Mesendoderm (in vitro differentiated cells): Measurements from ENCODE around the gene FOXP4.

Experiments
- DNase-seq: peaks from one replicate; pipeline ENCODE4 v3.0.0; 2013
- H2AK5ac ChIP-seq: 2 replicates; pipeline ENCODE4 v1.6.1; 2013; ENCODE audit warnings: low read length, inconsistent platforms
- H2BK120ac ChIP-seq: 2 replicates; pipeline ENCODE4 v1.6.1; 2013; ENCODE audit warnings: low read depth, mild to moderate bottlenecking, low read length, moderate library complexity, mixed read lengths
- H2BK15ac ChIP-seq: replicated peaks from 2 replicates; pipeline ENCODE4 v1.6.1; 2013; ENCODE audit warnings: low read depth, mild to moderate bottlenecking, moderate library complexity
- H2BK5ac ChIP-seq: 2 replicates; pipeline ENCODE4 v1.6.1; 2013; ENCODE audit warnings: low read length, inconsistent platforms
- H3K18ac ChIP-seq: 2 replicates; pipeline ENCODE4 v1.6.1; 2013; ENCODE audit warnings: mild to moderate bottlenecking, low read length, mixed read lengths
- H3K23ac ChIP-seq: one replicate; pipeline ENCODE4 v1.6.1; 2013; ENCODE audit warnings: low read length
- H3K27ac ChIP-seq: 2 replicates; pipeline ENCODE4 v1.5.1; 2013; ENCODE audit warnings: low read depth, mild to moderate bottlenecking, inconsistent platforms, low read length, moderate library complexity
- H3K27me3 ChIP-seq: 2 replicates; pipeline ENCODE4 v1.6.1; 2013; ENCODE audit warnings: low read length, control low read depth, mild to moderate bottlenecking, inconsistent platforms; ENCODE audit not compliant: insufficient read depth, poor library complexity
- H3K36me3 ChIP-seq: 2 replicates; pipeline ENCODE4 v1.6.1; 2013; ENCODE audit warnings: low read length, inconsistent platforms; ENCODE audit not compliant: control insufficient read depth, insufficient read depth
- H3K4ac ChIP-seq: one replicate; pipeline ENCODE4 v1.6.1; 2013; ENCODE audit warnings: low read depth, mild to moderate bottlenecking, low read length, moderate library complexity
- H3K4me1 ChIP-seq: 2 replicates; pipeline ENCODE4 v1.6.1; 2013; ENCODE audit warnings: low read depth, low read length, inconsistent platforms; ENCODE audit not compliant: control insufficient read depth
- H3K4me2 ChIP-seq: 2 replicates; pipeline ENCODE4 v1.6.1; 2013; ENCODE audit warnings: low read length
- H3K4me3 ChIP-seq: 2 replicates; pipeline ENCODE4 v1.5.1; 2013; ENCODE audit warnings: mild to moderate bottlenecking, low read length
- H3K56ac ChIP-seq: one replicate; pipeline ENCODE4 v1.6.1; 2013; ENCODE audit warnings: low read length
- H3K79me1 ChIP-seq: 2 replicates; pipeline ENCODE4 v1.6.1; 2013; ENCODE audit warnings: low read length, inconsistent platforms
- H3K79me2 ChIP-seq: 2 replicates; pipeline ENCODE4 v1.6.1; 2013; ENCODE audit warnings: mild to moderate bottlenecking, low read length; ENCODE audit not compliant: control insufficient read depth, insufficient read depth
- H3K9ac ChIP-seq: 2 replicates; pipeline ENCODE4 v1.6.1; 2013; ENCODE audit warnings: low read length, inconsistent platforms
- H4K5ac ChIP-seq: one replicate; pipeline ENCODE4 v1.6.1; 2013; ENCODE audit warnings: low read length
- H4K8ac ChIP-seq: one replicate; pipeline ENCODE4 v1.6.1; 2013; ENCODE audit warnings: low read depth, mild to moderate bottlenecking, control low read depth, low read length, moderate library complexity
- WGBS: extraction: QIAGEN DNeasy Blood & Tissue Kit; methylation state at CpG from one replicate; pipeline ENCODE4 v1.1.7; 2013; ENCODE audit warnings: low lambda C conversion rate, missing lambda C conversion rate; ENCODE audit not compliant: insufficient coverage; ENCODE audit errors: extremely low coverage; 5-methylcytosine and 5-hydroxymethylcytosine counted together

The FOXP4 gene

DNA sequence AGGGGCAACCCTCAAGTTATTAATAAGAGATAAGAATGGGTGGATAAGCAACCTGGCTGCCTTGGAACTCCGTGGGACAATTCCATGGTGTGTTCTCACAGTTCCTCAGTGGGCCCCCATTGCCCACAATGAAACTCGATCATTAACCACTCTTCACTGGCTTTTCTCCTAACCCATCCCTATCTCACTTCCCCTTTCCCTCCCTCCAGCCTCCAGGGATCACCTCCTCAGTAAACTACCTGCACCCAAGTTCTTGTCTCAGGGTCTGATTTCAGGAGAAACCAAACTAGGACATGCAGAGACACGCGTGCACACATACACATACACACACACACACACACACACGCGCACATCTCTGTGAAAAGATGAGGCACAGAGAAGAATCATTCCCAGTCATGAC is 37.7 kb upstream of the FOXP4 start:
- Histone ChIP-seq H3K56ac (no peak overlapping the region), H3K4me3 (no peak overlapping the region), H3K4ac (no peak overlapping the region), H3K27me3 (peaks cover 6% of the 10 kb centered on the region), H3K18ac (no peak overlapping the region), H3K4me1 (peaks cover 3% of the 10 kb centered on the region), H2BK5ac (no peak overlapping the region), H3K9ac (no peak overlapping the region), H2AK5ac (no peak overlapping the region), H2BK120ac (no peak overlapping the region), H3K79me2 (no peaks in the 10 kb centered on the region), H3K27ac (no peak overlapping the region), H4K8ac (no peak overlapping the region), H4K5ac (no peak overlapping the region), H3K79me1 (no peaks in the 10 kb centered on the region), H3K23ac (no peak overlapping the region), H2BK15ac (no peak overlapping the region), H3K4me2 (no peak overlapping the region), H3K36me3 (no peaks in the 10 kb centered on the region)
- DNase-seq, result no peak
- whole genome bisulfite sequencing, result no CpG with 5 or more reads among the region's 6 CpGs

DNA sequence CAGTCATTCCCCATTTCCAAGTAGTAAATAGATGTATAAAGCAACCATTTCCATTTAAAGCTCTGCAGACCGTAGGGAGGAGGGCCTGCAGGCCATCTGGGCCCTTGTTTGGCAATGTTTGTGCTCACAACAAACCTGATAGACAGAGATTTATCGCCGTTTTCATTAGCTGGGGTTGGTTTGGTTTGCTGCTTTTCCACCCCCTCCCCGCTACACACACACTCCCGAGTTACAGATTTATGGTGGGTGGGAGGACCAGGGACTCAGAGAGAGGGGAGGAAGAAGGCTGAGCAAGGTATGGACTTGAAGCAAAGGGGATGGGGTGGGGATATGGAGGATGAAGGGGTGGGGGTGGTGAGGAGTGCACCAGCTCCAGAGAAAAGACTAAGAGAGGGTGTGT is 36.6 kb upstream of the FOXP4 start:
- H3K23ac ChIP-seq, result no peak overlapping the region
- peaks cover 6% of the 10 kb centered on the region for H3K27me3 ChIP-seq
- H2AK5ac ChIP-seq, result no peak overlapping the region
- H2BK5ac ChIP-seq, result no peak overlapping the region
- H3K4ac ChIP-seq, result no peak overlapping the region
- H3K36me3 ChIP-seq, result no peaks in the 10 kb centered on the region
- no CpG with 5 or more reads among the region's 5 CpGs for WGBS
- no peak overlapping the region for H3K9ac ChIP-seq
- no peak overlapping the region for H2BK120ac ChIP-seq
- H3K79me2 ChIP-seq, result no peaks in the 10 kb centered on the region
- no peak overlapping the region for H3K27ac ChIP-seq
- H3K56ac ChIP-seq, result no peak overlapping the region
- no peak for DNase-seq
- no peaks in the 10 kb centered on the region for H3K79me1 ChIP-seq
- no peak overlapping the region for H3K4me2 ChIP-seq
- H2BK15ac ChIP-seq, result no peak overlapping the region
- H3K4me1 ChIP-seq, result peaks cover 2% of the 10 kb centered on the region
- H3K4me3 ChIP-seq, result no peak overlapping the region
- H4K5ac ChIP-seq, result no peak overlapping the region
- H4K8ac ChIP-seq, result no peak overlapping the region
- no peak overlapping the region for H3K18ac ChIP-seq

DNA sequence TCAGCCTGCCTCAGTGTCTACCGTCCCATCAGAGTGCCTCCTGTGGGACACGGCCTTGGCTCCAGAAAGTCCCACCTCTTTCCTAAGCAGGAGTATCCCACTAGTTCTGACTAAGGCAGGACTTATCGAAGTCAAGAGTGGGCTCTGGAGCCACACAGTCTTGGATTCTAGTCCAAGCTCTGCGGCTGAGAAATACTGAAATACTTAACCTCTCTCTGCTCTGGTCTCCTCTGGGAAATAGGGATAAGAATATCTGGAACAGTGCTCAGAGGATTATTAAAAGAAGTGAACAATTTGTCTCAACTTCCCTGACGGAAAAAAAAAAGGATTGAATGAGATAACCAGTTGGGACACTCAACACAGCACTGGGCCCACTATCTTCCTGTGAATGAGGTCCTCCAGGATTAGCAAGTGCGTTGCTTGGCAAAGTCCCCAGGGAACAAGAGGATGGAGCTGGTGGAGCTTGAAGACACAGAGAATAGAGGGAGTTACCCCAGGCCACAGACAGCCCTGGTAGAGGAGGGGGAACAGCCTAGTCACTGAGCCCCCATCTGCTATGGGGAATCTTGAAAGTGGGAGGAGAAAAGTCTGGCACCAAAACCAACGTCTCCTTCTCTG is 34.6 kb upstream of the FOXP4 start:
- Histone ChIP-seq H3K79me1 (no peaks in the 10 kb centered on the region), H3K4me2 (no peak overlapping the region), H3K4me1 (no peaks in the 10 kb centered on the region), H3K23ac (no peak overlapping the region), H2BK5ac (no peak overlapping the region), H3K4ac (no peak overlapping the region), H2AK5ac (no peak overlapping the region), H2BK120ac (no peak overlapping the region), H4K8ac (no peak overlapping the region), H4K5ac (no peak overlapping the region), H3K79me2 (no peaks in the 10 kb centered on the region), H3K18ac (no peak overlapping the region), H3K9ac (no peak overlapping the region), H3K27me3 (peaks cover 3% of the 10 kb centered on the region), H3K27ac (no peak overlapping the region), H3K4me3 (no peak overlapping the region), H3K56ac (no peak overlapping the region), H3K36me3 (no peaks in the 10 kb centered on the region), H2BK15ac (no peak overlapping the region)
- no peak for DNase-seq
- no CpG with 5 or more reads among the region's 7 CpGs for WGBS

DNA sequence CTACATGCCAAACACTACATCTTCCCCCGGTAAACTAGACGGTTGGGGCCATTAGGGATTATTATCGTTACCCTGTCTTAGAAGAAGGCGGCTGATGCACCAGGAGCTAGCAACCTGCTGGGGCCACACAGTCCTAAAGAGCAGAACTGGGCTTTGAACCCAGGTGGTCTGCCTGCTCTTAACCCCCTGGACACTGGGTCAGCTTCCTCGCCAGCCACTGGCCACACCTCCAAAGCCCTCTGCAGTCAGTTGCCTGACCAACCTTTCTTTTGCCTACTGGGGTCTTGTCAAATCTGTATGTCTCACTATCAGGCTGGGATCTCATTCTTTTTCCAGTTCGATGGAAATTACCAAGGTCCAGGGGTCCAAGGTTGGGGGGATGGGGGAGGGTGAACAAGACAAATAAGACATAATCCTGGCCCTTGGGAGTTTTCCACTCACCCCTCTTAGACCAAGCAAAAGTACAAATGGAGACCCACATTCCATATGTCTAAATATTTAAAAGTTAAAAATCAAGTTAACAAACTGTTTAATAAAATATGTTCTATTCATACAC is 34.0 kb upstream of the FOXP4 start:
- Histone ChIP-seq H3K79me1 (no peaks in the 10 kb centered on the region), H3K4me1 (no peaks in the 10 kb centered on the region), H3K27ac (no peak overlapping the region), H4K8ac (no peak overlapping the region), H3K56ac (no peak overlapping the region), H3K79me2 (no peaks in the 10 kb centered on the region), H2BK5ac (no peak overlapping the region), H3K9ac (no peak overlapping the region), H3K4ac (no peak overlapping the region), H3K27me3 (no peaks in the 10 kb centered on the region), H3K18ac (no peak overlapping the region), H2BK120ac (no peak overlapping the region), H2AK5ac (no peak overlapping the region), H2BK15ac (no peak overlapping the region), H4K5ac (no peak overlapping the region), H3K23ac (no peak overlapping the region), H3K4me2 (no peak overlapping the region), H3K4me3 (no peak overlapping the region), H3K36me3 (no peaks in the 10 kb centered on the region)
- no CpG with 5 or more reads among the region's 6 CpGs for WGBS
- no peak for DNase-seq

DNA sequence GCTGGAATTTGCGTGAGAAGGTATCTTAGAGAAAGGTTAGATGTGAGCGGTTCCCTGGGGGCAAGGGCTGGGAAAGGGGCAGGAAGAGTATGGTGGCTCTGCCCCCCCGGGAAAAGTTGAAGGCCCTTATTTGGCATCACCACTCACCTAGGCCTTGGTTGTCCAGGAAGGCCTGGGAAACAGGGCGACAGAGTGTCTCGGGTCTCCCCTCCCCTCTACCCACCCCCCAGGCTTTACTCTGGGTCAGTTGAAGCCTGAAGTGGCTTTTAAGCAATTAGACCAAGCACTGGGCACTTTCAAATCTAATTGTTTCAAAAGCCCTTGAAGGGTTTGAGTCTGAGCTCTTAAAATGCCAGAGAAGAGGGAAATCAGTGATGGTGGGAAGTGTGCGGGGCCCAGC is 30.2 kb upstream of the FOXP4 start:
- H4K8ac ChIP-seq, result no peak overlapping the region
- no peak overlapping the region for H3K4me2 ChIP-seq
- no peak overlapping the region for H2AK5ac ChIP-seq
- no peaks in the 10 kb centered on the region for H3K4me1 ChIP-seq
- no peak overlapping the region for H3K23ac ChIP-seq
- no peak overlapping the region for H3K18ac ChIP-seq
- no peak overlapping the region for H4K5ac ChIP-seq
- no peak for DNase-seq
- no peak overlapping the region for H3K9ac ChIP-seq
- no peak overlapping the region for H3K56ac ChIP-seq
- no peaks in the 10 kb centered on the region for H3K27me3 ChIP-seq
- H2BK120ac ChIP-seq, result no peak overlapping the region
- H3K79me1 ChIP-seq, result no peaks in the 10 kb centered on the region
- no peak overlapping the region for H3K4ac ChIP-seq
- H3K36me3 ChIP-seq, result no peaks in the 10 kb centered on the region
- no peak overlapping the region for H2BK5ac ChIP-seq
- WGBS, result no CpG with 5 or more reads among the region's 6 CpGs
- H3K27ac ChIP-seq, result no peak overlapping the region
- H3K4me3 ChIP-seq, result no peak overlapping the region
- no peak overlapping the region for H2BK15ac ChIP-seq
- H3K79me2 ChIP-seq, result no peaks in the 10 kb centered on the region

DNA sequence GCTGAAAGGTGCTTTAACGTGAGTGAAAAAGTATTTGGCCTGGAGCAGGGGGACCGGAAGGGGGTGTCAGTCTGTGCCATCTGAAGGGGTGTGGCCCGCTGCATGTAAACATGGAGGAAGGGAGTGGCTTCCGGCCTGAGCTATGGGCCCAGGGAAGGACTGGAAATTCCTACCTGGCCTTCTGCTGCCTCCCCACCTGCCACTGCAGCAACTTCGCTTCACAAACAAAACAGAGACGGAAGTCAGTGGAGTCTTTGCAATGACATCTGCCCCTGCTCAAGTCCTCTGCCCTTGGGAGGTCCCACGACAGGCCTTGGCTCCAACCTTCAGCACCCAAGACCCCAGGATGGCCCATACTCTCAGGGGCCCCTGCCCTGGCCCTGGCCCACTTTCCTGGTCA is 28.1 kb upstream of the FOXP4 start:
- no peaks in the 10 kb centered on the region for H3K4me1 ChIP-seq
- no peak overlapping the region for H3K4me3 ChIP-seq
- H3K27me3 ChIP-seq, result no peaks in the 10 kb centered on the region
- DNase-seq, result peak; percentile 36
- H2BK15ac ChIP-seq, result no peak overlapping the region
- H3K9ac ChIP-seq, result no peak overlapping the region
- H4K5ac ChIP-seq, result no peak overlapping the region
- no peaks in the 10 kb centered on the region for H3K36me3 ChIP-seq
- H3K18ac ChIP-seq, result no peak overlapping the region
- no peak overlapping the region for H2AK5ac ChIP-seq
- no peak overlapping the region for H3K56ac ChIP-seq
- H3K4me2 ChIP-seq, result no peak overlapping the region
- H2BK120ac ChIP-seq, result no peak overlapping the region
- no peaks in the 10 kb centered on the region for H3K79me2 ChIP-seq
- no CpG with 5 or more reads among the region's 7 CpGs for WGBS
- H3K23ac ChIP-seq, result no peak overlapping the region
- H4K8ac ChIP-seq, result no peak overlapping the region
- no peak overlapping the region for H3K27ac ChIP-seq
- no peak overlapping the region for H2BK5ac ChIP-seq
- no peaks in the 10 kb centered on the region for H3K79me1 ChIP-seq
- no peak overlapping the region for H3K4ac ChIP-seq
